HEK293T (cell line): ENCODE results near the gene ZNF30.

Experiments used
- ARNT ChIP-seq: fragments of 450-650 bp; IDR thresholded peaks from 2 replicates; pipeline ENCODE4 v1.6.1; 2017; ENCODE audit warnings: mild to moderate bottlenecking
- BHLHE40 ChIP-seq: fragments of 450-650 bp; IDR thresholded peaks from 2 replicates; pipeline ENCODE4 v1.6.1; 2016; ENCODE audit warnings: mild to moderate bottlenecking, moderate library complexity, borderline replicate concordance
- CTBP1 ChIP-seq: fragments of 450-650 bp; IDR thresholded peaks from 2 replicates; pipeline ENCODE4 v1.6.1; 2016; ENCODE audit warnings: borderline replicate concordance
- ELF4 ChIP-seq: fragments of 450-650 bp; IDR thresholded peaks from 2 replicates; pipeline ENCODE4 v1.6.1; 2017; ENCODE audit warnings: antibody characterized with exemption
- FOXA1 ChIP-seq: fragments of 450-650 bp; IDR thresholded peaks from 2 replicates; pipeline ENCODE4 v1.6.1; 2016; ENCODE audit warnings: mild to moderate bottlenecking
- FOXK2 ChIP-seq: fragments of 450-650 bp; IDR thresholded peaks from 2 replicates; pipeline ENCODE4 v1.6.1; 2016; ENCODE audit warnings: mild to moderate bottlenecking
- FOXM1 ChIP-seq: fragments of 450-650 bp; IDR thresholded peaks from 2 replicates; pipeline ENCODE4 v1.6.1; 2017; ENCODE audit warnings: mild to moderate bottlenecking, borderline replicate concordance
- HDGF ChIP-seq: fragments of 450-650 bp; IDR thresholded peaks from 2 replicates; pipeline ENCODE4 v1.6.1; 2017; ENCODE audit warnings: antibody characterized with exemption, borderline replicate concordance
- L3MBTL2 ChIP-seq: fragments of 450-650 bp; conservative IDR thresholded peaks from 2 replicates; pipeline ENCODE4 v1.6.1; 2016; ENCODE audit warnings: mild to moderate bottlenecking
- LEF1 ChIP-seq: fragments of 450-650 bp; IDR thresholded peaks from 2 replicates; pipeline ENCODE4 v1.6.1; 2017; ENCODE audit warnings: mild to moderate bottlenecking, borderline replicate concordance
- NFRKB ChIP-seq: fragments of 450-650 bp; IDR thresholded peaks from 2 replicates; pipeline ENCODE4 v1.6.1; 2016; ENCODE audit warnings: mild to moderate bottlenecking, moderate library complexity
- SUZ12 ChIP-seq: fragments of 450-650 bp; IDR thresholded peaks from 2 replicates; pipeline ENCODE4 v1.6.1; 2016; ENCODE audit warnings: mild to moderate bottlenecking

GRCh38 chr19:34976611-34977010 lies 49.9 kb downstream of the ZNF30 start:
- TF ChIP-seq FOXK2 (no peak), L3MBTL2 (no peak), FOXM1 (no peak), ARNT (no peak), FOXA1 (no peak), CTBP1 (no peak), NFRKB (no peak), LEF1 (no peak), BHLHE40 (no peak), SUZ12 (no peak), ELF4 (no peak), HDGF (no peak)
